ENCODE measurements around the gene TNFAIP8. TPM values are rescaled to one million over a fixed set of nuclear protein-coding genes. Genes with fewer than 3 reads are reported as not detected.

TNFAIP8 gene
- total RNA-seq, 1 experiment from 2014 or later = 8.0 TPM

GRCh38 chr5:119318256-119318894 lies 37.4 kb upstream of the TNFAIP8 start:
- Histone ChIP-seq H3K9me3 (ENCODE audit: control insufficient read depth, insufficient read depth, low read depth, low read length) (no peaks in the 10 kb centered on the region), H3K36me3 (ENCODE audit: control insufficient read depth, insufficient read depth, low read length) (no peaks in the 10 kb centered on the region), H3K27ac (ENCODE audit: low read length) (no peak overlapping the region), H3K27me3 (ENCODE audit: control insufficient read depth, insufficient read depth, low read length) (no peaks in the 10 kb centered on the region), H3K4me1 (ENCODE audit: control insufficient read depth, insufficient read depth, low read length) (peaks cover 5% of the 10 kb centered on the region), H3K4me3 (ENCODE audit: low read depth in 2 of 2, low read length in 2 of 2) (no peak overlapping the region)
- CTCF ChIA-PET = no interaction called here
- POLR2A ChIA-PET = no interaction called here
- intact Hi-C loops (cut with micrococcal nuclease; ENCODE audit: unreplicated experiment) (no loop called here), in situ Hi-C loops (cut with HindIII; ENCODE audit: low pct_unique_long_range_greater_than_20kb, low sequenced_read_pairs) (no loop called here)
- no TSS peak for BruUV-seq (replicated peaks)
- ATAC-seq (no peak), DNase-seq (ENCODE audit: low read depth, low spot score) (no peak)
- no peak for TF ChIP-seq TCF7L2 (IDR thresholded peaks at IDR 0.05; ENCODE audit: low read depth, low read length)
- no peak for TF ChIP-seq REST (IDR thresholded peaks at IDR 0.05; ENCODE audit: insufficient read depth in 1 of 2, low read depth in 2 of 2, low read length in 1 of 2)
- no peak for TF ChIP-seq CTCF (IDR thresholded peaks at IDR 0.05)
- no peak for TF ChIP-seq SIN3A (IDR thresholded peaks at IDR 0.05; ENCODE audit: borderline replicate concordance, insufficient read depth, low read depth, low read length)
- TF ChIP-seq POLR2AphosphoS5 (IDR thresholded peaks at IDR 0.05; ENCODE audit: low read depth, low read length) = no peak

GRCh38 chr5:119319401-119319800 lies 36.4 kb upstream of the TNFAIP8 start:
- H3K4me1 ChIP-seq (ENCODE audit: control insufficient read depth, insufficient read depth, low read length) = peaks cover 15% of the 10 kb centered on the region
- no TSS peak for BruUV-seq (replicated peaks)
- no peak for ATAC-seq
- ChIA-PET CTCF (no interaction called here), POLR2A (no interaction called here)
- H3K4me3 ChIP-seq (ENCODE audit: low read depth in 2 of 2, low read length in 2 of 2) = no peak overlapping the region
- no peaks in the 10 kb centered on the region for H3K36me3 ChIP-seq (ENCODE audit: control insufficient read depth, insufficient read depth, low read length)
- no peak for DNase-seq (ENCODE audit: low read depth, low spot score)
- H3K27me3 ChIP-seq (ENCODE audit: control insufficient read depth, insufficient read depth, low read length) = no peaks in the 10 kb centered on the region
- in situ Hi-C loops (cut with HindIII; ENCODE audit: low pct_unique_long_range_greater_than_20kb, low sequenced_read_pairs) = no loop called here
- intact Hi-C loops (cut with micrococcal nuclease; ENCODE audit: unreplicated experiment) = no loop called here
- no peak for TF ChIP-seq TCF7L2 (IDR thresholded peaks at IDR 0.05; ENCODE audit: low read depth, low read length)
- H3K27ac ChIP-seq (ENCODE audit: low read length) = no peak overlapping the region
- no peaks in the 10 kb centered on the region for H3K9me3 ChIP-seq (ENCODE audit: control insufficient read depth, insufficient read depth, low read depth, low read length)

GRCh38 chr5:119319890-119320289 lies 35.9 kb upstream of the TNFAIP8 start:
- TF ChIP-seq TCF7L2 (IDR thresholded peaks at IDR 0.05; ENCODE audit: low read depth, low read length) (no peak), POLR2AphosphoS5 (IDR thresholded peaks at IDR 0.05; ENCODE audit: low read depth, low read length) (no peak), SIN3A (IDR thresholded peaks at IDR 0.05; ENCODE audit: borderline replicate concordance, insufficient read depth, low read depth, low read length) (no peak), CTCF (IDR thresholded peaks at IDR 0.05) (no peak), REST (IDR thresholded peaks at IDR 0.05; ENCODE audit: insufficient read depth in 1 of 2, low read depth in 2 of 2, low read length in 1 of 2) (no peak)
- no peak overlapping the region for H3K27ac ChIP-seq (ENCODE audit: low read length)

More at GRCh38 chr5:119319890-119320289, 35.9 kb upstream of the TNFAIP8 start:
- DNase-seq (ENCODE audit: low read depth, low spot score) = no peak
- in situ Hi-C loops (cut with HindIII; ENCODE audit: low pct_unique_long_range_greater_than_20kb, low sequenced_read_pairs) = no loop called here
- Histone ChIP-seq H3K27me3 (ENCODE audit: control insufficient read depth, insufficient read depth, low read length) (no peaks in the 10 kb centered on the region), H3K36me3 (ENCODE audit: control insufficient read depth, insufficient read depth, low read length) (no peaks in the 10 kb centered on the region), H3K4me1 (ENCODE audit: control insufficient read depth, insufficient read depth, low read length) (peaks cover 20% of the 10 kb centered on the region), H3K9me3 (ENCODE audit: control insufficient read depth, insufficient read depth, low read depth, low read length) (no peaks in the 10 kb centered on the region), H3K4me3 (ENCODE audit: low read depth in 2 of 2, low read length in 2 of 2) (no peak overlapping the region)
- intact Hi-C loops (cut with micrococcal nuclease; ENCODE audit: unreplicated experiment) = no loop called here
- POLR2A ChIA-PET = no interaction called here
- CTCF ChIA-PET = no interaction called here
- BruUV-seq (replicated peaks) = no TSS peak
- ATAC-seq = no peak
